HepG2 (cell line): Measurements from ENCODE around the gene CTU2. TPM values are rescaled to one million over a fixed set of nuclear protein-coding genes. Genes with fewer than 3 reads are reported as not detected.
A peak's percentile ranks its signal among the peaks of the same experiment; 100 is the strongest.

Experiments
- AHR ChIP-seq: IDR thresholded peaks from 2 replicates; pipeline ENCODE4 v1.6.1; 2018; ENCODE audit warnings: missing genetic modification reagents, missing compliant biosample characterization
- MED1 ChIP-seq: sonication (generic); formaldehyde crosslinking; IDR thresholded peaks from 2 replicates; pipeline ENCODE4 v1.4.0; 2020; ENCODE audit warnings: missing genetic modification reagents
- MED13 ChIP-seq: sonication (generic); formaldehyde crosslinking; IDR thresholded peaks from 2 replicates; pipeline ENCODE4 v1.5.0; 2020; ENCODE audit warnings: missing genetic modification reagents
- MYNN ChIP-seq: sonication (generic); formaldehyde crosslinking; IDR thresholded peaks from 2 replicates; pipeline ENCODE4 v1.4.0; 2020; ENCODE audit warnings: mild to moderate bottlenecking, low read depth, missing genetic modification reagents
- SPEN ChIP-seq: sonication (generic); formaldehyde crosslinking; IDR thresholded peaks from 2 replicates; pipeline ENCODE4 v1.5.1; 2020; ENCODE audit warnings: low read depth, mild to moderate bottlenecking, missing genetic modification reagents
- SRSF9 ChIP-seq: fragments of 200-400 bp; formaldehyde crosslinking; IDR thresholded peaks from 2 replicates; pipeline ENCODE4 v1.6.1; 2018; ENCODE audit warnings: borderline replicate concordance, mild to moderate bottlenecking, low read depth, low read length; ENCODE audit not compliant: insufficient read depth, poor library complexity, severe bottlenecking
- TEAD3 ChIP-seq: optimal IDR thresholded peaks from 2 replicates; pipeline ENCODE3; 2016; ENCODE audit warnings: borderline replicate concordance
- THAP11 ChIP-seq: IDR thresholded peaks from 2 replicates; pipeline ENCODE4 v1.6.1; 2016; ENCODE audit warnings: missing biosample characterization, missing genetic modification reagents
- ZFP36L1 ChIP-seq: sonication (generic); formaldehyde crosslinking; IDR thresholded peaks from 2 replicates; pipeline ENCODE4 v1.8.0; 2022; ENCODE audit warnings: mild to moderate bottlenecking, missing genetic modification reagents, moderate library complexity
- ZFY ChIP-seq: sonication (generic); formaldehyde crosslinking; IDR thresholded peaks from 2 replicates; pipeline ENCODE4 v1.4.0; 2020; ENCODE audit warnings: missing genetic modification reagents
- ZNF136 ChIP-seq: sonication (generic); formaldehyde crosslinking; IDR thresholded peaks from 2 replicates; pipeline ENCODE4 v1.8.1; 2022; ENCODE audit warnings: low read depth, mild to moderate bottlenecking, moderate library complexity, missing genetic modification reagents
- ZNF766 ChIP-seq: sonication (generic); formaldehyde crosslinking; IDR thresholded peaks from 2 replicates; pipeline ENCODE4 v1.5.0; 2020; ENCODE audit warnings: missing genetic modification reagents, borderline replicate concordance
- ZSCAN12 ChIP-seq: sonication (generic); formaldehyde crosslinking; IDR thresholded peaks from 2 replicates; pipeline ENCODE4 v1.9.0; 2021; ENCODE audit warnings: mild to moderate bottlenecking, missing genetic modification reagents
- polyA plus RNA-seq, 8 experiments: library from polyadenylated mRNA; depleted of rRNA in 3 of 8; stranded (reverse) in 7 of 8; unstranded in 1 of 8; fragments of >200 nt; fragmentation: Illumina TruSeq in 4 of 8; extraction: Trizol in 4 of 8; gene quantifications; 2 replicates each; pipeline versions ENCODE4 v1.2.1 to v1.2.3, GENCODE V29; 2011 to 2016; ENCODE audit warnings: low read depth in 4 of 8, missing spikeins in 1 of 8, mixed read lengths in 1 of 8; ENCODE audit not compliant: insufficient read depth in 1 of 8
- total RNA-seq, 5 experiments: library from RNA; depleted of rRNA; stranded (reverse); fragments of >200 nt; fragmentation: Illumina TruSeq; extraction: Trizol; gene quantifications; 2 replicates each; pipeline ENCODE4 v1.2.3, GENCODE V29; 2016; ENCODE audit warnings: low read depth in 1 of 5
- TF ChIP-seq, protein P1 (sequence below): sonication (generic); formaldehyde crosslinking; IDR thresholded peaks from 2 replicates; pipeline ENCODE4 v1.4.0; 2020; ENCODE audit warnings: missing genetic modification reagents, borderline replicate concordance
- TF ChIP-seq, protein P2 (sequence below): sonication (generic); formaldehyde crosslinking; IDR thresholded peaks from 2 replicates; pipeline ENCODE4 v1.4.0; 2020; ENCODE audit warnings: missing genetic modification reagents
- TF ChIP-seq, protein P3 (sequence below): sonication (generic); formaldehyde crosslinking; IDR thresholded peaks from 2 replicates; pipeline ENCODE4 v1.5.0; 2020; ENCODE audit warnings: mild to moderate bottlenecking, missing genetic modification reagents
- TF ChIP-seq, protein P4 (sequence below): sonication (generic); formaldehyde crosslinking; IDR thresholded peaks from 2 replicates; pipeline ENCODE4 v1.5.0; 2020; ENCODE audit warnings: mild to moderate bottlenecking, missing genetic modification reagents, moderate library complexity

CTU2 gene
- total and polyA plus RNA-seq, 2 of the 13 experiments (the other 11 are each of a cell fraction or from before 2014, with no cell fraction given), result 13.3 to 21.9 TPM

DNA sequence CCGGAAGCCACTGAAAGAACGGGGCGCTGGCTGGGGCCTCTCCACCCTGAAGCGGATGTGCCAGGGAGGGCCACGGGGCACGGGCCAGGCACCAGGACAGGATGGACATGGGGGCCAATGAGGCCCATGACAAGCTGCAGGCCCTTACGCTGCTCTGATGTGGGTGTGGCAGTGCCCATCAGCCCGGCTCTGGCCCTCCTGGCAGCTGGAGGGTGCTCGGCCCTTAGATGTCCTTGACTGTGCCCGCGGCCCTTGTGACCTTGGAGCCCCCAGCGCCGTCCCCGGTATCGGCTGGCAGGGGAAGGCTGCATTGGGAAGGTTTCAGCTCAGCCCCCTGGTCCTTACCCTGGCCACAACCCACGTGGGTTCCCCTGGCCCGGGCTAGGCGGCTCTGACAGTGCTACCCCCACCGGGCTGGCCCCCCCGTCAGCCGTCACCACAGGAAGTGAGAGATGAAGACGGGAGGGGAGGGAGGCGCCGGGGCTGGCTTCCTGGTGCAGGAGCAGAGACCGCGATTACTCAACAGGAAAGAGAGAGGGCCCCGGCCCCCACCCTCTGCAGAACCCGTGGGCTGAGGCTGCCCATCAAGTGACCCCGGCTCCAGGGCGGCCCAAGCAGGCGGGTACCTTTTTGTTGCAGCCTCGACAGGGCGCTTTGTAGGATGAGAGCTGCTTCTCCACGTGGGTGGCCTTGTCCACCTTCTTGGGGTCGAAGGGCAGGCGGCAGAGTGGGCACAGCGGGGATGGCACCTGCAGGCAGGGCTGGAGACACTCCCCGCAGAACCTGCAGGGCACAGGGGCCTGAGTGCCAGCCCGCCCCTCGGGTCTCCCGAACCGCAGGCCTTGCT lies 5.4 kb upstream of the CTU2 start (continued):
- TF ChIP-seq, protein P1, sequence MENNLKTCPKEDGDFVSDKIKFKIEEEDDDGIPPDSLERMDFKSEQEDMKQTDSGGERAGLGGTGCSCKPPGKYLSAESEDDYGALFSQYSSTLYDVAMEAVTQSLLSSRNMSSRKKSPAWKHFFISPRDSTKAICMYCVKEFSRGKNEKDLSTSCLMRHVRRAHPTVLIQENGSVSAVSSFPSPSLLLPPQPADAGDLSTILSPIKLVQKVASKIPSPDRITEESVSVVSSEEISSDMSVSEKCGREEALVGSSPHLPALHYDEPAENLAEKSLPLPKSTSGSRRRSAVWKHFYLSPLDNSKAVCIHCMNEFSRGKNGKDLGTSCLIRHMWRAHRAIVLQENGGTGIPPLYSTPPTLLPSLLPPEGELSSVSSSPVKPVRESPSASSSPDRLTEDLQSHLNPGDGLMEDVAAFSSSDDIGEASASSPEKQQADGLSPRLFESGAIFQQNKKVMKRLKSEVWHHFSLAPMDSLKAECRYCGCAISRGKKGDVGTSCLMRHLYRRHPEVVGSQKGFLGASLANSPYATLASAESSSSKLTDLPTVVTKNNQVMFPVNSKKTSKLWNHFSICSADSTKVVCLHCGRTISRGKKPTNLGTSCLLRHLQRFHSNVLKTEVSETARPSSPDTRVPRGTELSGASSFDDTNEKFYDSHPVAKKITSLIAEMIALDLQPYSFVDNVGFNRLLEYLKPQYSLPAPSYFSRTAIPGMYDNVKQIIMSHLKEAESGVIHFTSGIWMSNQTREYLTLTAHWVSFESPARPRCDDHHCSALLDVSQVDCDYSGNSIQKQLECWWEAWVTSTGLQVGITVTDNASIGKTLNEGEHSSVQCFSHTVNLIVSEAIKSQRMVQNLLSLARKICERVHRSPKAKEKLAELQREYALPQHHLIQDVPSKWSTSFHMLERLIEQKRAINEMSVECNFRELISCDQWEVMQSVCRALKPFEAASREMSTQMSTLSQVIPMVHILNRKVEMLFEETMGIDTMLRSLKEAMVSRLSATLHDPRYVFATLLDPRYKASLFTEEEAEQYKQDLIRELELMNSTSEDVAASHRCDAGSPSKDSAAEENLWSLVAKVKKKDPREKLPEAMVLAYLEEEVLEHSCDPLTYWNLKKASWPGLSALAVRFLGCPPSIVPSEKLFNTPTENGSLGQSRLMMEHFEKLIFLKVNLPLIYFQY (CRISPR knock-in tag), result peak; percentile 93
- TF ChIP-seq MYNN (peak; percentile 43; the same call in 1 of the 2 replicates), ZSCAN12 (CRISPR knock-in tag) (no peak), SRSF9 (no peak), AHR (CRISPR knock-in tag) (0 out of 2 replicates have a peak, but pooled peaks have one; percentile 50), MED1 (CRISPR knock-in tag) (peak; percentile 93), ZFP36L1 (CRISPR knock-in tag) (no peak; the same call in 1 of the 2 replicates), SPEN (CRISPR knock-in tag) (peak; percentile 92), ZNF766 (CRISPR knock-in tag) (no peak; the same call in 1 of the 2 replicates), THAP11 (peak; percentile 82), ZNF136 (CRISPR knock-in tag) (no peak; the same call in 1 of the 2 replicates), TEAD3 (CRISPR knock-in tag) (no peak), MED13 (CRISPR knock-in tag) (peak; percentile 40; the same call in 1 of the 2 replicates), ZFY (peak; percentile 34; the same call in 1 of the 2 replicates)
- TF ChIP-seq, protein P2, sequence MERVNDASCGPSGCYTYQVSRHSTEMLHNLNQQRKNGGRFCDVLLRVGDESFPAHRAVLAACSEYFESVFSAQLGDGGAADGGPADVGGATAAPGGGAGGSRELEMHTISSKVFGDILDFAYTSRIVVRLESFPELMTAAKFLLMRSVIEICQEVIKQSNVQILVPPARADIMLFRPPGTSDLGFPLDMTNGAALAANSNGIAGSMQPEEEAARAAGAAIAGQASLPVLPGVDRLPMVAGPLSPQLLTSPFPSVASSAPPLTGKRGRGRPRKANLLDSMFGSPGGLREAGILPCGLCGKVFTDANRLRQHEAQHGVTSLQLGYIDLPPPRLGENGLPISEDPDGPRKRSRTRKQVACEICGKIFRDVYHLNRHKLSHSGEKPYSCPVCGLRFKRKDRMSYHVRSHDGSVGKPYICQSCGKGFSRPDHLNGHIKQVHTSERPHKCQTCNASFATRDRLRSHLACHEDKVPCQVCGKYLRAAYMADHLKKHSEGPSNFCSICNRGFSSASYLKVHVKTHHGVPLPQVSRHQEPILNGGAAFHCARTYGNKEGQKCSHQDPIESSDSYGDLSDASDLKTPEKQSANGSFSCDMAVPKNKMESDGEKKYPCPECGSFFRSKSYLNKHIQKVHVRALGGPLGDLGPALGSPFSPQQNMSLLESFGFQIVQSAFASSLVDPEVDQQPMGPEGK (CRISPR knock-in tag), result peak; percentile 100
- TF ChIP-seq, protein P3, sequence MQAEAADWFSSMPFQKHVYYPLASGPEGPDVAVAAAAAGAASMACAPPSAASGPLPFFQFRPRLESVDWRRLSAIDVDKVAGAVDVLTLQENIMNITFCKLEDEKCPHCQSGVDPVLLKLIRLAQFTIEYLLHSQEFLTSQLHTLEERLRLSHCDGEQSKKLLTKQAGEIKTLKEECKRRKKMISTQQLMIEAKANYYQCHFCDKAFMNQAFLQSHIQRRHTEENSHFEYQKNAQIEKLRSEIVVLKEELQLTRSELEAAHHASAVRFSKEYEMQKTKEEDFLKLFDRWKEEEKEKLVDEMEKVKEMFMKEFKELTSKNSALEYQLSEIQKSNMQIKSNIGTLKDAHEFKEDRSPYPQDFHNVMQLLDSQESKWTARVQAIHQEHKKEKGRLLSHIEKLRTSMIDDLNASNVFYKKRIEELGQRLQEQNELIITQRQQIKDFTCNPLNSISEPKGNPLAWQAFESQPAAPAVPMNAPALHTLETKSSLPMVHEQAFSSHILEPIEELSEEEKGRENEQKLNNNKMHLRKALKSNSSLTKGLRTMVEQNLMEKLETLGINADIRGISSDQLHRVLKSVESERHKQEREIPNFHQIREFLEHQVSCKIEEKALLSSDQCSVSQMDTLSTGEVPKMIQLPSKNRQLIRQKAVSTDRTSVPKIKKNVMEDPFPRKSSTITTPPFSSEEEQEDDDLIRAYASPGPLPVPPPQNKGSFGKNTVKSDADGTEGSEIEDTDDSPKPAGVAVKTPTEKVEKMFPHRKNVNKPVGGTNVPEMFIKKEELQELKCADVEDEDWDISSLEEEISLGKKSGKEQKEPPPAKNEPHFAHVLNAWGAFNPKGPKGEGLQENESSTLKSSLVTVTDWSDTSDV (CRISPR knock-in tag), result peak; percentile 68
- TF ChIP-seq, protein P4, sequence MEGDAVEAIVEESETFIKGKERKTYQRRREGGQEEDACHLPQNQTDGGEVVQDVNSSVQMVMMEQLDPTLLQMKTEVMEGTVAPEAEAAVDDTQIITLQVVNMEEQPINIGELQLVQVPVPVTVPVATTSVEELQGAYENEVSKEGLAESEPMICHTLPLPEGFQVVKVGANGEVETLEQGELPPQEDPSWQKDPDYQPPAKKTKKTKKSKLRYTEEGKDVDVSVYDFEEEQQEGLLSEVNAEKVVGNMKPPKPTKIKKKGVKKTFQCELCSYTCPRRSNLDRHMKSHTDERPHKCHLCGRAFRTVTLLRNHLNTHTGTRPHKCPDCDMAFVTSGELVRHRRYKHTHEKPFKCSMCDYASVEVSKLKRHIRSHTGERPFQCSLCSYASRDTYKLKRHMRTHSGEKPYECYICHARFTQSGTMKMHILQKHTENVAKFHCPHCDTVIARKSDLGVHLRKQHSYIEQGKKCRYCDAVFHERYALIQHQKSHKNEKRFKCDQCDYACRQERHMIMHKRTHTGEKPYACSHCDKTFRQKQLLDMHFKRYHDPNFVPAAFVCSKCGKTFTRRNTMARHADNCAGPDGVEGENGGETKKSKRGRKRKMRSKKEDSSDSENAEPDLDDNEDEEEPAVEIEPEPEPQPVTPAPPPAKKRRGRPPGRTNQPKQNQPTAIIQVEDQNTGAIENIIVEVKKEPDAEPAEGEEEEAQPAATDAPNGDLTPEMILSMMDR, result peak; percentile 27; the same call in 1 of the 2 replicates
